K562 (cell line): ENCODE measurements around the gene SKOR1. TPM values are rescaled to one million over a fixed set of nuclear protein-coding genes. Genes with fewer than 3 reads are reported as not detected.

Source experiments
- FOS ChIP-seq: IDR thresholded peaks from 3 replicates; pipeline ENCODE4 v1.6.1; 2011; ENCODE audit not compliant: insufficient read length; ENCODE audit errors: extremely low read depth
- FOSL1 ChIP-seq: fragments of 200-800 bp; sonication (Bioruptor generic); conservative IDR thresholded peaks from 2 replicates; pipeline ENCODE4 v1.6.1; 2016; ENCODE audit warnings: missing genetic modification characterization, missing compliant biosample characterization
- GTF2A2 ChIP-seq: IDR thresholded peaks from 2 replicates; pipeline ENCODE4 v1.6.1; 2016; ENCODE audit warnings: mild to moderate bottlenecking, missing genetic modification characterization, missing compliant biosample characterization
- HCFC1 ChIP-seq: IDR thresholded peaks from 2 replicates; pipeline ENCODE4 v1.6.1; 2012; ENCODE audit warnings: low read depth, low read length, improper control_type of control experiment
- HNRNPK ChIP-seq: fragments of 200-400 bp; formaldehyde crosslinking; IDR thresholded peaks from one replicate; pipeline ENCODE4 v1.6.1; 2018; ENCODE audit warnings: mild to moderate bottlenecking, low read depth, low read length; ENCODE audit not compliant: poor library complexity, severe bottlenecking
- JUND ChIP-seq, 2 experiments: IDR thresholded peaks; 2 replicates in 1 of 2; 3 replicates in 1 of 2; pipeline ENCODE4 v1.6.1; 2011; ENCODE audit warnings: borderline replicate concordance in 2 of 2, low read depth in 2 of 2, low read length in 2 of 2, improper control_type of control experiment in 1 of 2, missing biosample characterization in 1 of 2, missing genetic modification characterization in 1 of 2, missing genetic modification reagents in 1 of 2
- KDM1A ChIP-seq, 2 experiments: fragments of 450-650 bp; IDR thresholded peaks; 2 replicates each; pipeline ENCODE4 v1.6.1; 2016; ENCODE audit warnings: mild to moderate bottlenecking in 2 of 2
- KLF6 ChIP-seq: fragments of 250-450 bp; sonication (Bioruptor Pico); IDR thresholded peaks from 2 replicates; pipeline ENCODE4 v1.4.0; 2020; ENCODE audit warnings: mild to moderate bottlenecking, moderate library complexity, borderline replicate concordance
- MCM2 ChIP-seq: fragments of 450-650 bp; IDR thresholded peaks from 2 replicates; pipeline ENCODE4 v1.6.1; 2017; ENCODE audit warnings: low read depth, mild to moderate bottlenecking
- MIER1 ChIP-seq: fragments of 450-650 bp; IDR thresholded peaks from 2 replicates; pipeline ENCODE4 v1.6.1; 2016; ENCODE audit warnings: antibody characterized with exemption, mild to moderate bottlenecking, low read depth
- MTA2 ChIP-seq: fragments of 450-650 bp; IDR thresholded peaks from 2 replicates; pipeline ENCODE4 v1.6.1; 2016; ENCODE audit warnings: low read depth
- NR1H2 ChIP-seq: sonication (generic); formaldehyde crosslinking; IDR thresholded peaks from 2 replicates; pipeline ENCODE4 v1.4.0; 2020; ENCODE audit warnings: mild to moderate bottlenecking, missing genetic modification reagents
- POLR3G ChIP-seq: IDR thresholded peaks from 2 replicates; pipeline ENCODE4 v1.6.1; 2011; ENCODE audit not compliant: insufficient read length, insufficient replicate concordance; ENCODE audit errors: extremely low read depth
- PTRF ChIP-seq: fragments of 450-650 bp; IDR thresholded peaks from 2 replicates; pipeline ENCODE4 v1.6.1; 2016; ENCODE audit warnings: mild to moderate bottlenecking, missing genetic modification characterization, missing compliant biosample characterization
- RBM39 ChIP-seq: fragments of 200-400 bp; formaldehyde crosslinking; optimal IDR thresholded peaks from 2 replicates; pipeline ENCODE3; 2018; ENCODE audit warnings: low read depth, low read length
- SMAD4 ChIP-seq: fragments of 250-450 bp; sonication (Bioruptor Pico); conservative IDR thresholded peaks from 2 replicates; pipeline ENCODE4 v1.8.0; 2021; ENCODE audit warnings: inconsistent platforms, mild to moderate bottlenecking, moderate library complexity
- STAT5B ChIP-seq: fragments of 250-450 bp; sonication (Bioruptor Pico); IDR thresholded peaks from 2 replicates; pipeline ENCODE4 v1.8.0; 2021; ENCODE audit warnings: mild to moderate bottlenecking, inconsistent platforms
- TCF7 ChIP-seq: sonication (generic); IDR thresholded peaks from 2 replicates; pipeline ENCODE4 v1.6.1; 2016; ENCODE audit warnings: antibody characterized with exemption, borderline replicate concordance
- XRCC4 ChIP-seq: IDR thresholded peaks from one replicate; pipeline ENCODE4 v1.6.1; 2011; ENCODE audit not compliant: insufficient read depth, insufficient read length; ENCODE audit errors: extremely low read depth
- ZBTB7A ChIP-seq: IDR thresholded peaks from 2 replicates; pipeline ENCODE4 v1.6.1; 2011; ENCODE audit warnings: low read depth, mild to moderate bottlenecking, low read length, moderate library complexity, borderline replicate concordance; ENCODE audit not compliant: control insufficient read depth
- ZC3H4 ChIP-seq: sonication (generic); formaldehyde crosslinking; IDR thresholded peaks from 2 replicates; pipeline ENCODE4 v1.9.0; 2021; ENCODE audit warnings: missing genetic modification reagents, borderline replicate concordance
- ZNF175 ChIP-seq: fragments of 200-800 bp; sonication (Bioruptor generic); IDR thresholded peaks from 2 replicates; pipeline ENCODE4 v1.6.1; 2016; ENCODE audit warnings: low read depth, mild to moderate bottlenecking, missing genetic modification characterization, missing compliant biosample characterization
- polyA plus RNA-seq, 8 experiments: library from polyadenylated mRNA; depleted of rRNA in 4 of 8; stranded (reverse) in 5 of 8; unstranded in 3 of 8; fragments of >200 nt; fragmentation: Nextera tagmentation in 2 of 8; fragmentation: Illumina TruSeq in 1 of 8; extraction: Ambion mirVana in 2 of 8; extraction: Trizol in 1 of 8; gene quantifications; 2 replicates each; pipeline versions ENCODE4 v1.2.1 to v1.2.3, GENCODE V29; 2011 to 2014; ENCODE audit warnings: inconsistent platforms in 1 of 8, missing spikeins in 1 of 8
- total RNA-seq, 7 experiments: library from RNA; depleted of rRNA in 6 of 7; stranded (reverse); fragments of >200 nt in 6 of 7; fragmentation: Illumina TruSeq in 2 of 7; extraction: Trizol in 2 of 7; gene quantifications; 2 replicates each; pipeline versions ENCODE4 v1.2.1 to v1.2.3, GENCODE V29; 2011 to 2021; ENCODE audit warnings: low replicate concordance in 1 of 7
- TF ChIP-seq, protein P1 (sequence below): fragments of 250-450 bp; sonication (Bioruptor Pico); IDR thresholded peaks from 2 replicates; pipeline ENCODE4 v1.8.0; 2022; ENCODE audit warnings: inconsistent platforms, mild to moderate bottlenecking, moderate library complexity, borderline replicate concordance
- TF ChIP-seq, protein P2 (sequence below): fragments of 450-650 bp; IDR thresholded peaks from 2 replicates; pipeline ENCODE4 v1.6.1; 2016
- TF ChIP-seq, protein P3 (sequence below): fragments of 450-650 bp; IDR thresholded peaks from one replicate; pipeline ENCODE4 v1.6.1; 2018; ENCODE audit warnings: mild to moderate bottlenecking, moderate library complexity; ENCODE audit not compliant: partially characterized antibody

SKOR1 gene
- total and polyA plus RNA-seq, 9 of the 15 experiments (the other 6 are each of a cell fraction or from before 2014, with no cell fraction given): 0.04 to 0.41 (median 0.09) TPM; not detected in 3

DNA sequence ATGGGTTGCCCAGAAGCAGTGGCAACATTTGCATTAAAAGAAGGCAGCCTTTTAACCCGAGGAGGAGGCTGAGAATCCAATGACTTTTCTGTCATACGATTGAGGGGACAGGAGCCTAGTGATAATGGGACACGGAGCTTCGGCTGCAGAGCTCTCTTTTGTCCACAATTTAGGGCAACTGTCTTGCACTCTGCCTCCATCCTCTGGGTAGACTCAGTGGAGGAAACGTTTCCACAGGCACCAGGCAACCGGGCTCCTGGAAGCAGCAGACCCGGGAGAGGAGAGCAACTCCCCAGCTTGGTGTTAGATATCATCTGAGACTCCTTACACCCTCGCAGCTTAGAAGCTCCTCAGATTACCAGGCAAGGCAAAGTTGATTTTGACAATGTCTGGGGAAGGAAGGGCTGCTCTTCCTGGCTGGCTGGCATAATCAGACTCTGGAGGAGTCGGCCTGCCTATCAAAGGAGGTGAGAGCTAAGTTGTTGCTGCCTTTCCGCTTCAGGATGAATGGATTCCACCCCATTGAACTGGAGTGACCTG is 58.0 kb downstream of the SKOR1 start (continued):
- TF ChIP-seq GTF2A2 (tag) (no peak), KDM1A (IDR thresholded peaks at IDR 0.05) (no peak), POLR3G (no peak), ZNF175 (no peak), NR1H2 (CRISPR knock-in tag) (no peak), TCF7 (no peak), HNRNPK (no peak), KLF6 (CRISPR knock-in tag) (no peak), SMAD4 (no peak), HCFC1 (no peak), RBM39 (no peak), PTRF (no peak), STAT5B (CRISPR knock-in tag) (no peak), XRCC4 (no peak), JUND (IDR thresholded peaks at IDR 0.05; ENCODE audit: borderline replicate concordance, low read depth, low read length) (no peak), JUND (tag; IDR thresholded peaks at IDR 0.05; ENCODE audit: borderline replicate concordance, low read depth, low read length) (peak; percentile 10; the same call in 1 of the 3 replicates), MCM2 (no peak), ZBTB7A (no peak), MTA2 (no peak), FOS (no peak), FOSL1 (tag) (no peak), ZC3H4 (CRISPR knock-in tag) (no peak), MIER1 (no peak)
- TF ChIP-seq, protein P1, sequence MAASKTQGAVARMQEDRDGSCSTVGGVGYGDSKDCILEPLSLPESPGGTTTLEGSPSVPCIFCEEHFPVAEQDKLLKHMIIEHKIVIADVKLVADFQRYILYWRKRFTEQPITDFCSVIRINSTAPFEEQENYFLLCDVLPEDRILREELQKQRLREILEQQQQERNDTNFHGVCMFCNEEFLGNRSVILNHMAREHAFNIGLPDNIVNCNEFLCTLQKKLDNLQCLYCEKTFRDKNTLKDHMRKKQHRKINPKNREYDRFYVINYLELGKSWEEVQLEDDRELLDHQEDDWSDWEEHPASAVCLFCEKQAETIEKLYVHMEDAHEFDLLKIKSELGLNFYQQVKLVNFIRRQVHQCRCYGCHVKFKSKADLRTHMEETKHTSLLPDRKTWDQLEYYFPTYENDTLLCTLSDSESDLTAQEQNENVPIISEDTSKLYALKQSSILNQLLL: no peak
- TF ChIP-seq, protein P2, sequence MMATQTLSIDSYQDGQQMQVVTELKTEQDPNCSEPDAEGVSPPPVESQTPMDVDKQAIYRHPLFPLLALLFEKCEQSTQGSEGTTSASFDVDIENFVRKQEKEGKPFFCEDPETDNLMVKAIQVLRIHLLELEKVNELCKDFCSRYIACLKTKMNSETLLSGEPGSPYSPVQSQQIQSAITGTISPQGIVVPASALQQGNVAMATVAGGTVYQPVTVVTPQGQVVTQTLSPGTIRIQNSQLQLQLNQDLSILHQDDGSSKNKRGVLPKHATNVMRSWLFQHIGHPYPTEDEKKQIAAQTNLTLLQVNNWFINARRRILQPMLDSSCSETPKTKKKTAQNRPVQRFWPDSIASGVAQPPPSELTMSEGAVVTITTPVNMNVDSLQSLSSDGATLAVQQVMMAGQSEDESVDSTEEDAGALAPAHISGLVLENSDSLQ: peak; percentile 69
- TF ChIP-seq, protein P3, sequence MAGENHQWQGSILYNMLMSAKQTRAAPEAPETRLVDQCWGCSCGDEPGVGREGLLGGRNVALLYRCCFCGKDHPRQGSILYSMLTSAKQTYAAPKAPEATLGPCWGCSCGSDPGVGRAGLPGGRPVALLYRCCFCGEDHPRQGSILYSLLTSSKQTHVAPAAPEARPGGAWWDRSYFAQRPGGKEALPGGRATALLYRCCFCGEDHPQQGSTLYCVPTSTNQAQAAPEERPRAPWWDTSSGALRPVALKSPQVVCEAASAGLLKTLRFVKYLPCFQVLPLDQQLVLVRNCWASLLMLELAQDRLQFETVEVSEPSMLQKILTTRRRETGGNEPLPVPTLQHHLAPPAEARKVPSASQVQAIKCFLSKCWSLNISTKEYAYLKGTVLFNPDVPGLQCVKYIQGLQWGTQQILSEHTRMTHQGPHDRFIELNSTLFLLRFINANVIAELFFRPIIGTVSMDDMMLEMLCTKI: no peak
